Ecto neural progenitor cell (in vitro differentiated cells): ENCODE measurements around the gene SIX1.

ENCODE experiments used
- DNase-seq: peaks from one replicate; pipeline ENCODE4 v3.0.0-alpha.2; 2018; ENCODE audit warnings: low spot score

Gene SIX1

GRCh38 chr14:60648934-60649874, at the start of gene SIX1:
SIX1 (minus strand) TSS chr14:60649477; CDS start chr14:60649189, 288 bp downstream.
- peak; percentile 92 for DNase-seq

- DNase-seq = no peak
These were observed 46.0 kb upstream of the SIX1 start for GRCh38 chr14:60695327-60695726.

- DNase-seq = no peak
These were observed 42.3 kb upstream of the SIX1 start for GRCh38 chr14:60691383-60692113.

GRCh38 chr14:60686865-60687264, 37.6 kb upstream of the SIX1 start:
- DNase-seq = no peak

GRCh38 chr14:60684203-60684602, 34.9 kb upstream of the SIX1 start:
- DNase-seq = peak; percentile 45

- no peak for DNase-seq
These were observed 32.0 kb upstream of the SIX1 start for GRCh38 chr14:60681271-60681670.

GRCh38 chr14:60680511-60680910, 31.2 kb upstream of the SIX1 start:
- no peak for DNase-seq

- DNase-seq = no peak
These were observed 30.4 kb upstream of the SIX1 start for GRCh38 chr14:60679566-60680258.

GRCh38 chr14:60677701-60678100, 28.4 kb upstream of the SIX1 start:
- no peak for DNase-seq

GRCh38 chr14:60670989-60671388, 21.7 kb upstream of the SIX1 start:
- DNase-seq = no peak

- no peak for DNase-seq
These were observed 19.3 kb upstream of the SIX1 start for GRCh38 chr14:60668431-60669112.

GRCh38 chr14:60665177-60665550, 15.9 kb upstream of the SIX1 start:
- DNase-seq = no peak

GRCh38 chr14:60662982-60663381, 13.7 kb upstream of the SIX1 start:
- DNase-seq = no peak

GRCh38 chr14:60661721-60662120, 12.4 kb upstream of the SIX1 start:
- DNase-seq = no peak

GRCh38 chr14:60658909-60659585, 9.8 kb upstream of the SIX1 start:
- no peak for DNase-seq

- peak; percentile 48 for DNase-seq
These were observed 9.0 kb upstream of the SIX1 start for GRCh38 chr14:60658211-60658690.

GRCh38 chr14:60657456-60658210, 8.4 kb upstream of the SIX1 start:
- DNase-seq = no peak

- peak; percentile 91 for DNase-seq
These were observed 7.6 kb upstream of the SIX1 start for GRCh38 chr14:60656686-60657455.

- DNase-seq = peak; percentile 58
These were observed 6.8 kb upstream of the SIX1 start for GRCh38 chr14:60655898-60656685.
